ENCODE results near the gene ZNF280D. TPM values are rescaled to one million over a fixed set of nuclear protein-coding genes. Genes with fewer than 3 reads are reported as not detected.
A peak's percentile ranks its signal among the peaks of the same experiment; 100 is the strongest.

The ZNF280D gene
- total and polyA plus RNA-seq, 2 of the 4 experiments (the other 2 are of a cell fraction): 8.3 to 21.0 TPM

GRCh38 chr15:56758770-56759449 lies 25.6 kb upstream of the ZNF280D start:
- Histone ChIP-seq H2BK15ac (ENCODE audit: low read depth, low read length) (peak overlapping the region; percentile 43; the same call in 2 of the 3 replicates), H4K5ac (ENCODE audit: low read depth, low read length) (no peak overlapping the region; the same call in 1 of the 2 replicates), H3K56ac (ENCODE audit: extremely low read depth, insufficient read depth, low read length) (peak overlapping the region; percentile 25; the same call in 1 of the 2 replicates), H3K23ac (ENCODE audit: low read depth, low read length) (peak overlapping the region; percentile 56), H4K20me1 (ENCODE audit: insufficient read depth, low read length) (no peaks in the 10 kb centered on the region; the same call in 1 of the 2 replicates), H2BK120ac (ENCODE audit: low read depth, low read length) (peak overlapping the region; percentile 89), H4K8ac (ENCODE audit: low read depth in 2 of 2, low read length in 2 of 2) (peak overlapping the region in 1 of 2 experiments; percentile 78; a peak in 2 of 4 replicates), H3K4me3 (ENCODE audit: insufficient read depth, low read depth, low read length) (no peak overlapping the region), H3K18ac (ENCODE audit: low read depth, low read length) (peak overlapping the region; percentile 63), H2AK5ac (ENCODE audit: low read depth, low read length) (peak overlapping the region; percentile 84), H3K9ac (ENCODE audit: low read depth, low read length) (no peak overlapping the region), H3K4me2 (ENCODE audit: low read depth, low read length) (peak overlapping the region; percentile 65; the same call in 1 of the 2 replicates), H3K9me1 (ENCODE audit: insufficient read depth, low read length) (peaks cover 8% of the 10 kb centered on the region), H3K27ac (ENCODE audit: insufficient read depth, low read length) (peak overlapping the region; percentile 39), H3K14ac (replicated peaks; ENCODE audit: low read depth, low read length) (peak overlapping the region; percentile 47; the same call in 1 of the 2 replicates), H2BK20ac (ENCODE audit: low read depth, low read length) (peak overlapping the region; percentile 88), H2AK9ac (replicated peaks; ENCODE audit: low read depth, low read length, poor library complexity) (no peak overlapping the region), H3K27me3 (ENCODE audit: control insufficient read depth, insufficient read depth, low read length) (no peaks in the 10 kb centered on the region), H2AFZ (replicated peaks; ENCODE audit: low read length, poor library complexity) (no peak overlapping the region), H3K4ac (ENCODE audit: low read depth, low read length) (peak overlapping the region; percentile 83), H4K91ac (ENCODE audit: insufficient read depth, low read depth, low read length) (peak overlapping the region; percentile 78), H2BK5ac (ENCODE audit: low read depth, low read length, poor library complexity, severe bottlenecking) (peak overlapping the region; percentile 64), H3K79me1 (ENCODE audit: low read depth in 1 of 2, low read length in 2 of 2) (no peaks in the 10 kb centered on the region), H3K4me1 (ENCODE audit: control insufficient read depth, insufficient read depth, low read length) (peaks cover 12% of the 10 kb centered on the region), H3K36me3 (ENCODE audit: control insufficient read depth, insufficient read depth, low read length) (no peaks in the 10 kb centered on the region), H3K9me3 (ENCODE audit: control insufficient read depth, insufficient read depth, low read length) (no peaks in the 10 kb centered on the region)
- intact Hi-C loops (cut with micrococcal nuclease): loop anchor here (1.0 kb wide), 1 partner anchor 454 kb away; no protein-coding TSS in a partner anchor
- peak; percentile 79 for DNase-seq
- no TSS peak for BruUV-seq (replicated peaks)
- CTCF ChIA-PET: interaction anchor here (1.2 to 1.5 kb wide), 2 partner anchors 13 to 81 kb away, joined by 3 to 4 read pairs; no protein-coding TSS in a partner anchor
- dilution Hi-C loops (cut with HindIII; ENCODE audit: low sequenced_read_pairs, unreplicated experiment): no loop called here
- ATAC-seq (ENCODE audit: low read depth): peak; percentile 87
- TF ChIP-seq USF2 (IDR thresholded peaks at IDR 0.05; ENCODE audit: low read depth, low read length) (no peak), CEBPB (IDR thresholded peaks at IDR 0.05; ENCODE audit: low read depth, low read length) (peak; percentile 59; the same call in 1 of the 2 replicates), RCOR1 (IDR thresholded peaks at IDR 0.05; ENCODE audit: insufficient replicate concordance, low read length) (no peak), MAFK (IDR thresholded peaks at IDR 0.05; ENCODE audit: low read depth, low read length) (no peak), NFE2L2 (IDR thresholded peaks at IDR 0.05; ENCODE audit: low read depth, low read length) (no peak), POLR2A (IDR thresholded peaks at IDR 0.05; ENCODE audit: low read depth, low read length) (no peak), CHD1 (IDR thresholded peaks at IDR 0.05; ENCODE audit: low read depth, low read length) (no peak), RFX5 (IDR thresholded peaks at IDR 0.05; ENCODE audit: low read depth, low read length) (no peak), SMC3 (IDR thresholded peaks at IDR 0.05; ENCODE audit: low read depth, low read length) (no peak), RAD21 (IDR thresholded peaks at IDR 0.05; ENCODE audit: low read length) (no peak), BHLHE40 (IDR thresholded peaks at IDR 0.05; ENCODE audit: low read depth, low read length) (no peak), MXI1 (IDR thresholded peaks at IDR 0.05; ENCODE audit: borderline replicate concordance, low read depth, low read length) (no peak), MAZ (IDR thresholded peaks at IDR 0.05; ENCODE audit: borderline replicate concordance, low read depth, low read length) (0 out of 2 replicates have a peak, but pooled peaks have one; percentile 11), FOS (IDR thresholded peaks at IDR 0.05; ENCODE audit: low read depth, low read length) (peak; percentile 57; the same call in 1 of the 2 replicates)
- in situ Hi-C loops (cut with MboI; ENCODE audit: low sequenced_read_pairs): no loop called here
- 80% methylated on average over 1 of the region's 2 CpGs; no CpG with 5 or more reads in 1 of the 2 experiments for WGBS, 2 experiments (ENCODE audit: extremely low coverage in 2 of 2, insufficient read length in 1 of 2)
- POLR2A ChIA-PET (ENCODE audit: unreplicated experiment): no interaction called here
